Activated naive CD8-positive, alpha-beta T cell treated with anti-CD3 and anti-CD28 coated beads, Interleukin-2, amount 50 U/mL, for 16 hours (primary cell): ENCODE measurements around the gene MLLT1.

Experiments used
- DNase-seq: peaks from one replicate; pipeline ENCODE4 v3.0.0-alpha.2; 2020; ENCODE audit warnings: low read depth, low spot score

MLLT1 gene

DNA sequence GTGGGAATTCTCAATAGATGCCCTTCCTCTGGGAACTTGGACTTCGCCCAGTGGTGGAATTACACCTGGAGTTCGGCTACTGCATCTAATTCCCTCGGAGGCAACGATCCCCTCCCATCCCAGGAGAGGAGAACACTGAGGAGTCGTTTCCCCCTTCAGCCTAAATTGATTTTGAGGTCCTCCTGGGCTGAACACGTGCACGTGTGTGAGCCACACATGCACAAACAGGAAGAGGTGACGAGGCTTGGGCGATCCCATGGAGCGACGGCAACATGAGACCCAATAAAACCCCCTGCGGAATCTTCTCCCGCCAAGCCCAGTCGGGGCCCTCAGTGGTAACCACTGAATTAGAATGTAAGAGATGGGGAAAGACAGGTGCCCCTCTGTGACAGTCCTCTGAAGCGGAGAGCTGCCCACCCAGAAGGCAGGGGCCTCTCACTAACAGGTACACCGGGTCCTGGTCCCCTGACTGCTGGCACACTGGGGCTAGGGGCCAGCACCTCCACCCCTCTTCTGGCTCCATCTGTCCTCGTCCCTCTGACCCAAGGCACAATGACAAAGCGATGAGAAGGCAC is 4.5 kb downstream of the MLLT1 start:
- DNase-seq, result no peak

DNA sequence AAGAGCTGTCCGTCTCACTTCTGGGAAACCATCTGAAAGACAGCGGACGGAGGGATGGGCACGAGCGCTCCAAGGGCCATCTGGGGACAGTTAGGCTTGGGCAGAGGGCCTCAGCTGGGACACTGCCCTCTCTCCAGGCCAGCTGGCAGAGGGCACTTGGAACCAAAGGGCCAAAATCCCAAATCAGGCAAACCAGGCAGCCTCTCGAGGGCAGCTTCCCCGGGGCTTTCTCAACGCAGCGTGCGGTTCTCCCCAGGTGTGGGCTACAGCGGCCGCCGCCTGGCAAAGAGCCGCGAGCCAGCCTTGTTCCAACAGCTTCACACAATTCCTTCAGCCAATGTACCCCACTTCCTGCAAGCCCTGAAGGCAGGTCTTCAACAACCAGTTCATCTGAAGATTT is 5.0 kb downstream of the MLLT1 start:
- DNase-seq, result no peak

- DNase-seq, result no peak
Observed at GRCh38 chr19:6273701-6274601, 5.8 kb downstream of the MLLT1 start.

- no peak for DNase-seq
Observed at GRCh38 chr19:6272913-6273600, 6.7 kb downstream of the MLLT1 start.

GRCh38 chr19:6272411-6272791 is 7.4 kb downstream of the MLLT1 start:
- DNase-seq, result no peak

GRCh38 chr19:6271721-6272410 is 7.9 kb downstream of the MLLT1 start:
- DNase-seq, result no peak

DNA sequence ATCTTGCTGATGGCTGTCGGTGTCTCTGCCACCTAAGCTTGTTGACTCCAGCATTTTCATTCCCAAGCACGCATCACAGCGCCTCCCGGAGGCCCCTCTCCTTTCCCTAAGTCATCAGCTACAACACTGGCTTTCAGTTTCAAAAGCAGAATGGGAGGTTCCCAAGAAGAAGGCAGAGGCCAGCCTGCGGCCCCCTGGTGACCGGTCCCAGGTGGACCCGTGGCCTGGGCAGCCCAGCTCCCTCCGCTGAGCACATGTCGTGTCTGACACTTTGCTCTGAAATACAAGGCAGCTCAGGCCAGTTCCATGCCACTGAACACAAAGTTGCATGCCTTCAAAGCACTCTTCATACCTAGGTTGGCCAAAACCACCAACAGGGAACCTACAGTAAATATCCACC is 8.5 kb downstream of the MLLT1 start:
- DNase-seq, result no peak

- DNase-seq, result no peak
Observed at GRCh38 chr19:6270822-6271221, 9.0 kb downstream of the MLLT1 start.

GRCh38 chr19:6270076-6270745 is 9.6 kb downstream of the MLLT1 start:
- no peak for DNase-seq

DNA sequence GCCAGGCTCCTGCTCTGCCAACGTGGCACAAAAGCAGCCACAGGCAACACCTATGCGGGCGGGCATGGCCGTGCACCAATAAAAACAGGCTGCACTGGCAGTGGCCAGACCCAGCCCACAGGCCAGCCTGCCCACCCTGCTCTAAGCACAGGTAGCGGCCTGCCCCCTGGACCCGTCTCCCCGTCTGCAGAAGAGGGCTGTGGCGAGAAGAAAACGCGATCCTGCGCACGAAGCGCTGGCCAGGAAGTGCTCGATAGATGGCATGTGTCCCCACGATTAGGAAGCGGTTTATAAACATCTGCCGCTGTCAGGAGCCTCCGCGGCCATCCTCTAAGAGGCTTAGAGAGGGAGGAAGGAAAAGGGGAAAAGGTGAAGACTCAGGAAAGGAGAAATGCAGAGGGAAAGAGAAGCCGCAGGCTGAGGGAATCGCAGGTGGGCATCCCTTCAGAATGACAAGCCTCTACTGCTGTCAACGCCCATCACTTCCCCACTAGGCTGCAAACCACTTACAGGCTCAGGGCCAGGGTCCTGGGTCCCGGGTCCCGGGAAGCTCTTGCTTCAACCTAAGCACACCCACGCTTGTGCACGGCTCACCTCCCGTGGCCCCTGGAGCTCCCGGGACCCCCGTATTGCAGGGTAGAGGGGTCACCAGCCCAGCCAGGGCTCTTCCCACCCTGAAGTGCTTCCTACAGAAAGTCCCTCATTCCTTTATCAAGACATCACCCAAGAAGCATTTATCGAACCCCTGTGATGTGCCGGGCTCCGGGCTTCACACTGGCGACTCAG is 10.5 kb downstream of the MLLT1 start:
- no peak for DNase-seq

DNA sequence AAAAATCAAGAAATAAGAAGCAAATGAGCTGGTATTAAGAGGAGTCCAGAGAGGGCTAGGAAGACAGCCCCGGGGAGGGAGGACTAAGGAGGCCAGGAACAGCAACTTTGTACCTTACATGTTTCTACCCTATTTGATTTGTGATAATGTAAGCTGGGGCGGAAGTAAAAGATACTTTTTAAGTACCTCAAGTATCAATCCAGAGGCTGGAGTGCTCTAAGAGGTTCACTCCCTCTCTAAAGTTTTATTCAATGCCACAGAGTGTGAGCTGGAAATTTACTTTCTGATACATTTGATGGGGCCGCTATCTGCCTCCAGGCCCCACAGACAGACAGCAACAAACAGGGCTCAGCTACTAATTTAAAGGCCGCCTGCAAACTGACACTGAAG is 11.4 kb downstream of the MLLT1 start:
- no peak for DNase-seq

- DNase-seq, result no peak
Observed at GRCh38 chr19:6267552-6268381, 12.0 kb downstream of the MLLT1 start.

DNA sequence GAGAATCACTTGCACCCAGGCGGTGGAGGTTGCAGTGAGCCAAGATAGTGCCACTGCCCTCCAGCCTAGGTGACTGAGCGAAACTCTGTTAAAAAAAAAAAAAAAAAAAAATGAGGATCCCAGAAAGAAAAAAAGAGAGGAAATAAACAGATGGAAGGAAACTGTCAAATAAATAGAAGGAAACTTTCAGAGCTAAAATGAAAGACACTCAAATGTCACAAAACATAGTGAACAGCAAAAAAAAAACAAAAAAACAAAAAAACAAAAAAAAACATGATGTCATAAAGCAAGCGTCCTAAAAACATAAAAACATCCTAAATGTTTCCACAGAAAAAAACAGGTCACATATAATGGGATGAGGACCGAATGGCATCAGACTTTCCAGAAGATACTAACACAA is 15.0 kb downstream of the MLLT1 start:
- DNase-seq, result no peak

DNA sequence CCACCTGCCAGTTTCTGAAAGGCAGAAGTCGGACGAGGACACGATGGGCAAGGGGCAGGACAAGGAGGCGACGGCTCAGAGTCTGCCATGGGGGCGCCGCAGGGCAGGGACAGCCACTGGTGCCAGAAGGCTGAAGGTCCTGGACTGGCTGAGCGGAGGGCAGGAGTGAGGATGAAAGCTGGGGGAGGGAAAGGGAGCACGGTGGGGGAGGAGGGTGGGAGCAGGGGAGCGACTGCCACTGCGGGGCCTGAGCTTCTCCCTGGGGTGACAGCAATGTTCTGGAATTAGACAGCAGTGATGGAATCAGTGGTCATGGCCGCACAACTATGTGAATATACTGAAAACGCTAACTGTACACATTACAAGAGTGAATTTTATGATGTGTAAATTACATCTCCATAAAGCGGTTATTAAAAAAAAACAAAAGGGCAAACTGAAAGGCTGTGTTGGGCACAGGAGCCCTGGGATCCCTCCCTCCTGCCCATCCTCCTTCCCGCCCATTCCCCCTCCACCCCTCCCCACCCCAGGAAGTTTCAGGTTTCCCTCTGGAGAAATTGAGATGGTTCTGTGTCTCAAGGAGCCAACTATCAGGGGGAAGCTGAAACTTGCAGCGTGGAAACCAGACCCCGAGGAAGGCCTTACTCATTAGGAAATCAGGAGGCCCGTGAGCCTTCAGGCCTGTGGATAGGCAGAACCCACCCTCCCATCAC is 15.9 kb downstream of the MLLT1 start:
- DNase-seq, result no peak

DNA sequence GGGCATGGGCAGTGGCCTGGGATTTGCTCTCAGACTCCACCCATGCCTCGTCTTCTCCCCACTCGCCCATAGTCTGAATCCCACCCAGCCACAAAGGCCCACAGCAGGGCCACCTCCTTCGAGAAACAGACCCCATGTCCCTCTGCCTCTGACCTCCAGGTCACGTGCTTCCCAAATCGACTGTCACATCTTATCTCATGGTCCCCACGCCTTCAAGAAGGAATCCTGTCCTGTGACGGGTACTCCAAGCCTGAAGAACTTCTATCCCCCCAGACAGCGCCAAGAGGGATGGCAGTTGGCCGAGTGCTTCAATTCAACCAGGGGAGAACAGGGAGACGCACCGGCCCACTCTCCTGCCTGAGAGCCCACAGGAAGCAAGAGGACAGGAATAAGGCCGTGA is 16.5 kb downstream of the MLLT1 start:
- no peak for DNase-seq

- DNase-seq, result no peak
Observed at GRCh38 chr19:6262519-6262918, 17.3 kb downstream of the MLLT1 start.

GRCh38 chr19:6261883-6262282 is 17.9 kb downstream of the MLLT1 start:
- no peak for DNase-seq

DNA sequence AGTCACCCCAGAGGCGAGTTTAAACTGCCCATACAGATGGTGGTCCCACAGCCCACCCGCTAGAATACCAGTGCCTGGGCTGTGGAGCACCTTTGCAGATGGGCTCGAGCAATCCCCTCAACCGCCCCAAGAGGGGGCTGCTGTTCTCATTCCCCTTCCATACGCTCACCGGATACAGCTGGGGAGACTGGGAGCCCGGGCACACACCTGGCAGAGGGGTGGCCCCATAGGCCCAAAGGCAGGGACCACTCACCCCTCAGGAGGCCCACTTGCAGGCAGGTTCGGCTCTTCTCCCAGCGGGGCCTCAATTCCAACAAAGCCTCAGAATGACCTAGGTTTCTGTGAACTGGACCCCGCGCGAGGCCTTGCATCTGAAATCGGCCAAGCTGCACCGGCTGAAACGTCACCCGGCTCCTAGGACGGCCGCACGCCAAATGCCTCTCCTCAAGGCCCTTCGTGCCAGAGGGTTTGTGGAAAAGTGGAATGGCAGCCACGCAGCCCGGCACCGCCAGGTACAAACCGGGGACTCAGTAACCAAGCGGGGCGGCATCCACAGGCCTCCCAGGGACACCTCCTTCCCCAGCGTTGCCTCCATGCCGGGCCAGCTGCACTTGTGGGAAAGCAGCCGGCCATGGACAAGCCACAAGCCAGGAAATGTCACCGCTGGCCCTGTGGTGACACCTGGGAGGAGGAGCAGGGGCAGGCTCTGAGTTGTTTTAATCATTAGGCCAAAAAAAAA is 18.7 kb downstream of the MLLT1 start:
- DNase-seq, result no peak

- DNase-seq, result no peak
Observed at GRCh38 chr19:6260376-6260775, 19.4 kb downstream of the MLLT1 start.
